ENCODE measurements around the gene TTF2.

GRCh38 chr1:117084231-117084630, 24.1 kb downstream of the TTF2 start:
- TF ChIP-seq CTCF (IDR thresholded peaks at IDR 0.05) (no peak), POLR2AphosphoS5 (IDR thresholded peaks at IDR 0.05) (no peak), POLR2A (IDR thresholded peaks at IDR 0.05) (no peak)
